ENCODE data around the gene PI4K2A.

PI4K2A gene

GRCh38 chr10:97707134-97707861 is 66.8 kb downstream of the PI4K2A start:
- DNase-seq (ENCODE audit: low read depth) = no peak

GRCh38 chr10:97708167-97708566 is 67.7 kb downstream of the PI4K2A start:
- no peak for DNase-seq (ENCODE audit: low read depth)

- DNase-seq (ENCODE audit: low read depth) = no peak
Observed at GRCh38 chr10:97708976-97709946, 68.8 kb downstream of the PI4K2A start.

- no peak for DNase-seq (ENCODE audit: low read depth)
Observed at GRCh38 chr10:97711640-97712572, 71.4 kb downstream of the PI4K2A start.

GRCh38 chr10:97713339-97713825 is 72.9 kb downstream of the PI4K2A start, which contains the start of gene MARVELD1:
Gene MARVELD1 (plus strand): TSS chr10:97713730. CDS start chr10:97713877, 147 bp downstream.
- DNase-seq (ENCODE audit: low read depth) = no peak

- DNase-seq (ENCODE audit: low read depth) = no peak
Observed at GRCh38 chr10:97713826-97714400, 73.4 kb downstream of the PI4K2A start.

GRCh38 chr10:97714401-97715258 is 74.2 kb downstream of the PI4K2A start:
- no peak for DNase-seq (ENCODE audit: low read depth)

- no peak for DNase-seq (ENCODE audit: low read depth)
Observed at GRCh38 chr10:97715259-97715874, 74.9 kb downstream of the PI4K2A start.

GRCh38 chr10:97717627-97718026 is 77.2 kb downstream of the PI4K2A start:
- no peak for DNase-seq (ENCODE audit: low read depth)

- no peak for DNase-seq (ENCODE audit: low read depth)
Observed at GRCh38 chr10:97718178-97718577, 77.7 kb downstream of the PI4K2A start.

GRCh38 chr10:97718659-97719142 is 78.2 kb downstream of the PI4K2A start:
- no peak for DNase-seq (ENCODE audit: low read depth)

GRCh38 chr10:97719602-97720001 is 79.1 kb downstream of the PI4K2A start:
- DNase-seq (ENCODE audit: low read depth) = no peak

GRCh38 chr10:97721871-97722780 is 81.7 kb downstream of the PI4K2A start:
- DNase-seq (ENCODE audit: low read depth) = no peak

- DNase-seq (ENCODE audit: low read depth) = no peak
Observed at GRCh38 chr10:97723001-97723400, 82.5 kb downstream of the PI4K2A start.

GRCh38 chr10:97724341-97724941 is 84.0 kb downstream of the PI4K2A start:
- DNase-seq (ENCODE audit: low read depth) = no peak

Measured in stimulated activated CD8-positive, alpha-beta memory T cell treated with anti-CD3 and anti-CD28 coated beads, Interleukin-15, amount 100 ng/mL, for 1 hour (primary cell).